WTC11 (cell line): ENCODE results near the gene SEMA3D. TPM values are rescaled to one million over a fixed set of nuclear protein-coding genes. Genes with fewer than 3 reads are reported as not detected.

Experiments
- ATAC-seq: fragments of 200-7000 bp; cut with Tn5 transposase; 2 replicates; pipeline ENCODE4 v1.10.0; 2021; ENCODE audit warnings: mild to moderate bottlenecking, moderate library complexity
- CTCF ChIA-PET: fragments of 300-600 bp; sonication (Branson Sonifier 250); formaldehyde crosslinking; loops from one replicate; lab custom pipeline; 2021; ENCODE audit warnings: antibody characterized with exemption; lab: Charles Lee
- POLR2A ChIA-PET: fragments of 350-600 bp; sonication (Branson Sonifier 250); formaldehyde crosslinking; loops from one replicate; lab custom pipeline; 2021; ENCODE audit warnings: antibody characterized with exemption; lab: Charles Lee
- DNase-seq: peaks from one replicate; pipeline ENCODE4 v3.0.0; 2021; ENCODE audit warnings: low spot score
- H3K27ac Mint-ChIP-seq: 2 replicates; pipeline ENCODE4 v1.8.0; 2021; ENCODE audit warnings: mixed read lengths
- H3K27me3 Mint-ChIP-seq: 2 replicates; pipeline ENCODE4 v1.8.0; 2021; ENCODE audit warnings: low read depth, mild to moderate bottlenecking, moderate library complexity, mixed read lengths
- H3K36me3 Mint-ChIP-seq: 2 replicates; pipeline ENCODE4 v1.8.0; 2021; ENCODE audit warnings: mixed read lengths
- H3K4me1 Mint-ChIP-seq: 2 replicates; pipeline ENCODE4 v1.8.0; 2022; ENCODE audit warnings: mixed read lengths
- H3K4me3 Mint-ChIP-seq: 2 replicates; pipeline ENCODE4 v1.8.0; 2021; ENCODE audit warnings: mild to moderate bottlenecking, moderate library complexity, mixed read lengths
- H3K9me3 Mint-ChIP-seq: 2 replicates; pipeline ENCODE4 v1.8.0; 2021; ENCODE audit warnings: mixed read lengths
- ATF6 ChIP-seq: sonication (generic); formaldehyde crosslinking; IDR thresholded peaks from 2 replicates; pipeline ENCODE4 v1.8.1; 2023; ENCODE audit warnings: mild to moderate bottlenecking, missing genetic modification reagents
- E2F4 ChIP-seq: sonication (generic); formaldehyde crosslinking; IDR thresholded peaks from 2 replicates; pipeline ENCODE4 v1.8.1; 2022; ENCODE audit warnings: low read depth, mild to moderate bottlenecking, moderate library complexity, missing genetic modification reagents, borderline replicate concordance
- ETV6 ChIP-seq: sonication (generic); formaldehyde crosslinking; IDR thresholded peaks from 2 replicates; pipeline ENCODE4 v1.8.1; 2022; ENCODE audit warnings: mild to moderate bottlenecking, missing genetic modification reagents
- FOXP4 ChIP-seq: sonication (generic); formaldehyde crosslinking; IDR thresholded peaks from 2 replicates; pipeline ENCODE4 v1.8.0; 2022; ENCODE audit warnings: mild to moderate bottlenecking, missing genetic modification reagents
- IRF1 ChIP-seq: sonication (generic); formaldehyde crosslinking; IDR thresholded peaks from 2 replicates; pipeline ENCODE4 v1.8.0; 2023; ENCODE audit warnings: missing genetic modification reagents
- IRF2 ChIP-seq: sonication (generic); formaldehyde crosslinking; IDR thresholded peaks from 2 replicates; pipeline ENCODE4 v1.8.0; 2022; ENCODE audit warnings: low read depth, missing genetic modification reagents, borderline replicate concordance
- NFYB ChIP-seq: sonication (generic); formaldehyde crosslinking; conservative IDR thresholded peaks from 2 replicates; pipeline ENCODE4 v1.8.0; 2022; ENCODE audit warnings: low read depth, missing genetic modification reagents
- NR1H2 ChIP-seq: sonication (generic); formaldehyde crosslinking; IDR thresholded peaks from 2 replicates; pipeline ENCODE4 v1.9.0; 2021; ENCODE audit warnings: mild to moderate bottlenecking, moderate library complexity, missing genetic modification reagents
- PRDM15 ChIP-seq: sonication (generic); formaldehyde crosslinking; IDR thresholded peaks from 2 replicates; pipeline ENCODE4 v1.8.0; 2022; ENCODE audit warnings: missing genetic modification reagents
- STAT6 ChIP-seq: sonication (generic); formaldehyde crosslinking; conservative IDR thresholded peaks from 2 replicates; pipeline ENCODE4 v1.8.1; 2023; ENCODE audit warnings: mild to moderate bottlenecking, low read depth, missing genetic modification reagents, moderate library complexity
- ZBTB21 ChIP-seq: sonication (generic); formaldehyde crosslinking; IDR thresholded peaks from 2 replicates; pipeline ENCODE4 v1.8.1; 2023; ENCODE audit warnings: mild to moderate bottlenecking, missing genetic modification reagents, borderline replicate concordance
- ZNF121 ChIP-seq: sonication (generic); formaldehyde crosslinking; IDR thresholded peaks from 2 replicates; pipeline ENCODE4 v1.8.0; 2023; ENCODE audit warnings: missing genetic modification reagents
- ZNF232 ChIP-seq: sonication (generic); formaldehyde crosslinking; IDR thresholded peaks from 2 replicates; pipeline ENCODE4 v1.8.0; 2022; ENCODE audit warnings: mild to moderate bottlenecking, missing genetic modification reagents
- ZNF281 ChIP-seq: sonication (generic); formaldehyde crosslinking; IDR thresholded peaks from 2 replicates; pipeline ENCODE4 v1.8.0; 2023; ENCODE audit warnings: mild to moderate bottlenecking, missing genetic modification reagents
- ZNF317 ChIP-seq: sonication (generic); formaldehyde crosslinking; IDR thresholded peaks from 2 replicates; pipeline ENCODE4 v1.8.1; 2023; ENCODE audit warnings: low read depth, mild to moderate bottlenecking, moderate library complexity, missing genetic modification reagents, borderline replicate concordance
- total RNA-seq: library from RNA; stranded (reverse); gene quantifications from 3 replicates; pipeline ENCODE4 v1.2.3, GENCODE V29; 2021

Gene SEMA3D
- total RNA-seq, 1 experiment from 2014 or later = 3.8 TPM

GRCh38 chr7:85204496-85204895, 17.6 kb upstream of the SEMA3D start:
- H3K27me3 Mint-ChIP-seq = no peaks in the 10 kb centered on the region
- H3K27ac Mint-ChIP-seq = no peak overlapping the region
- peaks cover 30% of the 10 kb centered on the region for H3K36me3 Mint-ChIP-seq
- ATAC-seq = no peak
- ChIA-PET POLR2A (no interaction called here), CTCF (no interaction called here)
- no peak for DNase-seq
- peaks cover 32% of the 10 kb centered on the region for H3K9me3 Mint-ChIP-seq
- no peaks in the 10 kb centered on the region for H3K4me1 Mint-ChIP-seq
- TF ChIP-seq ETV6 (CRISPR knock-in tag) = no peak
- TF ChIP-seq IRF2 (CRISPR knock-in tag) = no peak
- TF ChIP-seq NFYB (CRISPR knock-in tag) = no peak
- no peak for TF ChIP-seq ATF6 (CRISPR knock-in tag)
- no peak for TF ChIP-seq STAT6
- no peak for TF ChIP-seq E2F4 (CRISPR knock-in tag)
- no peak for TF ChIP-seq NR1H2
- no peak for TF ChIP-seq PRDM15 (CRISPR knock-in tag)
- TF ChIP-seq ZNF281 (CRISPR knock-in tag) = no peak
- no peak overlapping the region for H3K4me3 Mint-ChIP-seq

GRCh38 chr7:85204061-85204460, 17.2 kb upstream of the SEMA3D start:
- no peaks in the 10 kb centered on the region for H3K27me3 Mint-ChIP-seq
- no peaks in the 10 kb centered on the region for H3K4me1 Mint-ChIP-seq
- H3K4me3 Mint-ChIP-seq = no peak overlapping the region
- TF ChIP-seq ZNF121 (CRISPR knock-in tag) (no peak), ZNF232 (CRISPR knock-in tag) (no peak), ZBTB21 (CRISPR knock-in tag) (no peak), IRF1 (CRISPR knock-in tag) (no peak), ZNF317 (CRISPR knock-in tag) (no peak), FOXP4 (CRISPR knock-in tag) (no peak)
- DNase-seq (no peak), ATAC-seq (no peak)
- no peak overlapping the region for H3K27ac Mint-ChIP-seq
- peaks cover 34% of the 10 kb centered on the region for H3K9me3 Mint-ChIP-seq
- ChIA-PET POLR2A (no interaction called here), CTCF (no interaction called here)
- H3K36me3 Mint-ChIP-seq = peaks cover 30% of the 10 kb centered on the region
